22Rv1 (cell line): ENCODE results near the gene EMP3.
"Not testable (repeated sequence)": the region's sequence is repeated elsewhere in the genome, so short reads cannot be mapped to it uniquely, and the experiment has no call there.

Source experiments
- H3K27ac ChIP-seq: fragments of 450-650 bp; 2 replicates; pipeline ENCODE4 v1.5.1; 2017
- CTCF ChIP-seq: fragments of 450-650 bp; IDR thresholded peaks from 2 replicates; pipeline ENCODE4 v1.5.1; 2017; ENCODE audit warnings: mild to moderate bottlenecking
- ZFX ChIP-seq: fragments of 450-650 bp; IDR thresholded peaks from 2 replicates; pipeline ENCODE4 v1.6.1; 2017; ENCODE audit warnings: antibody characterized with exemption, borderline replicate concordance

Gene EMP3

GRCh38 chr19:48325265-48325910 lies at the start of gene EMP3:
Gene EMP3, plus strand, starts transcription at chr19:48325552. Its CDS starts 1,293 bp downstream, at chr19:48326845.
- H3K27ac ChIP-seq: peak within 1 kb of the TSS; percentile 97
- no peak for TF ChIP-seq ZFX
- no peak for TF ChIP-seq CTCF

- no peak for TF ChIP-seq ZFX
- TF ChIP-seq CTCF: no peak
Measured at GRCh38 chr19:48279747-48280146, 45.6 kb upstream of the EMP3 start.

GRCh38 chr19:48283908-48284307 lies 41.4 kb upstream of the EMP3 start:
- no peak for TF ChIP-seq ZFX
- no peak for TF ChIP-seq CTCF

More at GRCh38 chr19:48279747-48280146, 45.6 kb upstream of the EMP3 start:
- H3K27ac ChIP-seq: no peak overlapping the region

GRCh38 chr19:48284896-48285295 lies 40.5 kb upstream of the EMP3 start:
- H3K27ac ChIP-seq: no peak overlapping the region
- TF ChIP-seq ZFX: no peak
- TF ChIP-seq CTCF: no peak

More at GRCh38 chr19:48283908-48284307, 41.4 kb upstream of the EMP3 start:
- H3K27ac ChIP-seq: no peak overlapping the region

- H3K27ac ChIP-seq: no peak overlapping the region
- TF ChIP-seq ZFX: no peak
- no peak for TF ChIP-seq CTCF
Measured at GRCh38 chr19:48287748-48288147, 37.6 kb upstream of the EMP3 start.

- no peak for TF ChIP-seq CTCF
- TF ChIP-seq ZFX: no peak
- no peak overlapping the region for H3K27ac ChIP-seq
Measured at GRCh38 chr19:48290401-48290770, 35.0 kb upstream of the EMP3 start.

- TF ChIP-seq CTCF (peak; percentile 99), ZFX (no peak)
- no peak overlapping the region for H3K27ac ChIP-seq
Measured at GRCh38 chr19:48290771-48291488, 34.4 kb upstream of the EMP3 start.

GRCh38 chr19:48291489-48291815 lies 33.9 kb upstream of the EMP3 start:
- H3K27ac ChIP-seq: not testable (repeated sequence)
